Measurements from ENCODE around the gene UBE2L6. TPM values are rescaled to one million over a fixed set of nuclear protein-coding genes. Genes with fewer than 3 reads are reported as not detected.

Gene UBE2L6
- total RNA-seq, 1 experiment from 2014 or later = 38.8 TPM

- Mint-ChIP-seq H3K36me3 (peaks cover 32% of the 10 kb centered on the region), H3K27ac (no peak overlapping the region; the same call in 1 of the 2 replicates), H3K4me3 (no peak overlapping the region), H3K9me3 (no peaks in the 10 kb centered on the region), H3K27me3 (ENCODE audit: low read depth) (no peaks in the 10 kb centered on the region), H3K4me1 (peaks cover 11% of the 10 kb centered on the region)
- CTCF ChIA-PET = interaction anchor here (1.2 kb wide), 1 partner anchor 12 kb away, joined by 5 read pairs; the partner anchor contains the start of gene UBE2L6
- DNase-seq (ENCODE audit: low spot score) (no peak), ATAC-seq (no peak)
- POLR2A ChIA-PET = no interaction called here
- TF ChIP-seq HMGXB4 (CRISPR knock-in tag; IDR thresholded peaks at IDR 0.05) (no peak), CREM (CRISPR knock-in tag; IDR thresholded peaks at IDR 0.05) (no peak), TCF7 (CRISPR knock-in tag; IDR thresholded peaks at IDR 0.05; ENCODE audit: low read depth) (no peak), ESRRA (CRISPR knock-in tag; IDR thresholded peaks at IDR 0.05; ENCODE audit: borderline replicate concordance) (no peak), ZNF532 (CRISPR knock-in tag; IDR thresholded peaks at IDR 0.05; ENCODE audit: borderline replicate concordance) (no peak), ZNF281 (CRISPR knock-in tag; IDR thresholded peaks at IDR 0.05) (no peak), STAT6 (CRISPR knock-in tag; conservative IDR thresholded peaks at IDR 0.05; ENCODE audit: low read depth) (no peak), KAT7 (CRISPR knock-in tag; IDR thresholded peaks at IDR 0.05; ENCODE audit: borderline replicate concordance) (no peak)
Measured at GRCh38 chr11:57556041-57556440, 11.4 kb downstream of the UBE2L6 start.

GRCh38 chr11:57555393-57555792 is 12.1 kb downstream of the UBE2L6 start:
- POLR2A ChIA-PET = no interaction called here
- peaks cover 9% of the 10 kb centered on the region for H3K4me1 Mint-ChIP-seq
- peaks cover 32% of the 10 kb centered on the region for H3K36me3 Mint-ChIP-seq
- no peak for DNase-seq (ENCODE audit: low spot score)
- H3K9me3 Mint-ChIP-seq = no peaks in the 10 kb centered on the region
- no peak overlapping the region for H3K4me3 Mint-ChIP-seq
- CTCF ChIA-PET = interaction anchor here (1.7 kb wide), 1 partner anchor 210 kb away, joined by 3 read pairs; no protein-coding TSS in a partner anchor
- no peaks in the 10 kb centered on the region for H3K27me3 Mint-ChIP-seq (ENCODE audit: low read depth)
- ATAC-seq = no peak
- H3K27ac Mint-ChIP-seq = no peak overlapping the region; the same call in 1 of the 2 replicates
- TF ChIP-seq TP53 (CRISPR knock-in tag; IDR thresholded peaks at IDR 0.05) (no peak), NR3C1 (CRISPR knock-in tag; conservative IDR thresholded peaks at IDR 0.05; ENCODE audit: low read depth) (no peak), IRF1 (CRISPR knock-in tag; IDR thresholded peaks at IDR 0.05) (no peak), ELF4 (CRISPR knock-in tag; IDR thresholded peaks at IDR 0.05; ENCODE audit: low read depth) (no peak), FOXP4 (CRISPR knock-in tag; IDR thresholded peaks at IDR 0.05) (no peak), ZNF138 (CRISPR knock-in tag; conservative IDR thresholded peaks at IDR 0.05) (no peak), ZNF532 (CRISPR knock-in tag; IDR thresholded peaks at IDR 0.05; ENCODE audit: borderline replicate concordance) (no peak), NFYB (CRISPR knock-in tag; conservative IDR thresholded peaks at IDR 0.05; ENCODE audit: low read depth) (no peak)
